AML-193 (cell line): ENCODE measurements around the gene DDT.
"Not testable (repeated sequence)": the region's sequence is repeated elsewhere in the genome, so short reads cannot be mapped to it uniquely, and the experiment has no call there.

Experiments
- DNase-seq, 2 experiments: peaks; one replicate each; lab custom pipeline; 2025; lab: John Stamatoyannopoulos, UW

Gene DDT

DNA sequence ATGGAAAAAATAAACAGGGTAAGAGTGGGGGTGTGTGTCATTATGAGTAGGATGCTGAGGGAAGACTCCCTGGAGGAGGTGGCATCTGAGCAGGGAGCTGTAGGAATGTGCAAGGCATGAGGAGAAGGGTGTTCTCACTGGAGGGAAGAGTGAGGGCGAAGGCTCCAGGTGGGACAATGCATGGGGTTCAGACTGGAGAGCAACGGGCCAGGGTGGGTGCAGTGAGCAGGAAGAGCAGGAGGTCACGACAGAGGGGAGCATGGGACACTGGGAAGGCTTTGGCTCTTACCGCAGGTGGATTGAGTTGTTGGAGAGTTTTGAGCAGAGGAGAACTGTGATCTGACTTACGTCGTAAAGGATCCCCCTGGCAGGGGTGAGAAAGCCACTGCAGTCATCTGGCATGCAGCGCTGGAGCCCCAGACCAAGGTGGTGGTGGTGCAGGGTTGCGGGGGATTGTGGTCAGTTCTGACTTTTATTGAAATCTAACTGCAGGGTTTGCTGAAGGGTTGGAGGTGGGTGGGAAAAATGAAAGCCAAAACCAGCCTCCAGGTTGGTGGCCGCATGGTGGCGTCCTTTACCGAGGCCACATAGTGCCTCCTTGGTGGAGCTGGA is 21.3 kb downstream of the DDT start:
- DNase-seq: not testable (repeated sequence)

DNA sequence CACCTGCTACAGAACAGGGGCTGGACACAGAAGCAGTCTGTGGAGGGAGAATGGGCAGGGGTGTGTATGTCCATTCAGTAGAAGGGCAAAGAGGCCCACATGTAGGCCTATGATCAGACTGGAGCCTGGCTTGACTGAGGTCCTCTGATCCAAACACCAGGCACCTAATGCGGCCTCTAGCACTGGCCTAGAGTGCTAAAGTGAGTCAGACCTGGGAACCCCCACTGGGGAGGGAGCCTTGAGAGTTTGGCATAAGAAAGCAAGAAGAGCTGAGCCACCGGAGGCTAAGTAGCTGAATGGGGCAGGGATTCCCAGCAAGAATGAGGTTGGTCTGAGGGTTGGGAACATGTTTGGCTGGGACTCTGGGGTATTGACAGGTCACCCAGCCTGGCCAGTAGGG is 22.9 kb downstream of the DDT start:
- not testable (repeated sequence) for DNase-seq

GRCh38 chr22:23949764-23950163 is 24.5 kb downstream of the DDT start:
- not testable (repeated sequence) for DNase-seq

DNA sequence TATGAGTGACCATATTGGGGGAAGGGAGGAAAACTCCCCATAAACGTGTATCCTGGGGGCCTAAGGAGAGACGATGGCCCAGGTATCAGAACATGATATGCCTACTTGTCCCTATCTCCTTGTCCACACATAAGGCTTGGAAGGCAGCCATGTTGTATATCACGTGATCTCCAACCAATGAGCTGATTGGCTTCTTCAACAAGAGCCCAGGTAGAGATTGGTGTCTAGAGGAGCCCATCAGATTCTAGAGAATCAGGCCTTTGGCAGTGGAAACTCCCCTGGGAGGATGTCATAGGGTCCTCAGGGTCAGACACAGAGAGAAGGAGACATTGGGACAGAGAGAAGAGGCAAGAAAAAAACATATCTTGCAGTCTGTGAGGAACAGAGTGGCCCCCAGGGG is 26.9 kb downstream of the DDT start:
- not testable (repeated sequence) for DNase-seq

DNA sequence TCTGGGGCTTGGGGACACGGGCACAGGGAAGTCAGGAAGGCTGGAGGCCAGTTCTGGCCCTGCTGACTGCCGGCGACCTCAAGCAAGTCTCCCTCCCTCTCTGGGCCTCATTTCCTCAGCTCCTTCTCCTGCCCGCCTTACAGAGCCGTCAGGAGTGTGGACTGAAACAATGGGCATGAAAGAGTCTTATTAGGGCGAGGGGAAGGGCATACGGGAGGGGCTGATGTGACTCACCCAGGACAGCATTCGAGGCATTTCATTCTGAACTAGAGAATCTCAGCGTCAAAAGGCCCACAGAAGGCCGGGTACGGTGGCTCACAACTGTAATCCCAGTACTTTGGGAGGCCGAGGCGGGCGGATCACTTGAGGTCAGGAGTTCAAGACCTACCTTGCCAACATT is 34.1 kb downstream of the DDT start:
- not testable (repeated sequence) for DNase-seq

DNA sequence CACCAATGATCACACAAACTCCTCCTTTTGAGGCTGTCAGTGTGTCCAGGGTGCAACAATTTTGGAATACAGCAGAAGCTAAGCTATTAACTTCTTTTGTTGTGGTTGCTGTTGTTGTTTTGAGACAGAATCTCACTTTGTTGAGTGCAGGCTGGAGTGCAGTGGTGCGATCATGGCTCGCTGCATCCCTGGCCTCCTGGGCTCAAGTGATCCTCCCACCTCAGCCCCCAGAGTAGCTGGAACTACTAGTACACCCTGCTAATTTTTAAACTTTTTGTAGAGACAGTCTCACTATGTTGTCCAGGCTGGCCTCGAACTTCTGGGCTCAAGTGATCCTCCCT is 35.3 kb downstream of the DDT start:
- DNase-seq: no peak

DNA sequence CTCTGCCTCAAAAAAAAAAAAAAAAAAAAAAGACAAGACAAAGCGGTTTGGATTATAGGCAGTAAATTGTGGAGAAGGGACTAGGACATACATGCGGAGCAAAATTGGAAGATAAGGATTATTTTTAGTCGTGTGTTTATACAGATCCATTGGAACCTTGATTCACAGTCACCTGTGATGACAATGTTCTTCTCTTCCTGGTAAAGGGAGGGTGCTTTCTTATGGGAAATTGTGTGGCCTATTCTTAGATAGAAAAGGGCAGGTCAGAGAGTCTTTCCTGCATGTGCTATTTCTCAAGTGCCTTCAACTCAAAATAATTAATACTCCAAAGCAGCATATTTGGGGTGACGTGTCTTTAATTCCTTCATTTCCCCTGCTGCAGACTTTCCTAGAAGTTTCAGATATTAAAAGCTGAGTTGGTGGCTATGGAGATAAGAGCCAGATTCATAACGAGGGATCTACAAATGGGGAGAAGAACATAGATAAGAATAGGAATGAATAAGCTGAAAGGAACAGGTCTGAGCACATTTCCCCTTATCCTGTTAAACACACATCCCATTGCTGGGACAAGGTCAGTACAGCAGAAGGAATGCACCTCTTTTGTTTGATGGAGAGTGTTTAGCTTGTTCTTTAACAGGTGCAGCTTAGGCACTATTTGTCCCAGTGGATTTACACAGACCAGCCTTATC is 35.8 kb downstream of the DDT start:
- no peak for DNase-seq

DNA sequence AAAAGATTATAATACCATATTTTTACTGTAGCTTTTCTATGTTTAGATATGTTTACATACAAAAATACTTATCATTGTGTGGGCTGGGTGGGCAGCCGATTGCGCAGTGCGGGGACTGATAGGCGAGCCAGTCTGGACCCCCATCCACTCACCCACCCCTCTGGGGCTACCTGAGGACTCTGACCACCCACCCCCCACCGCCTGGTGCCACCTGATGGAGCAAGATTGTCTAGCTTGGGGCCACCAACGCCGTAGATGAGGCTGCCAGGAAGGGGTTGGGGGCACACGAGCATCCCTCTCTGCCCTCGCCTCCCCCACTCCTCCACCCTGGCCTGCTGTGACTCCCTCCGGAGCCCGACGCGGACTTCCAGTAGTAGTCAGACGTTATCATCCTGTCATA is 47.7 kb downstream of the DDT start:
- no peak for DNase-seq

- DNase-seq: no peak
These were observed 49.1 kb downstream of the DDT start for GRCh38 chr22:23925020-23925606.

GRCh38 chr22:23922921-23923320 is 51.3 kb downstream of the DDT start:
- DNase-seq: no peak

DNA sequence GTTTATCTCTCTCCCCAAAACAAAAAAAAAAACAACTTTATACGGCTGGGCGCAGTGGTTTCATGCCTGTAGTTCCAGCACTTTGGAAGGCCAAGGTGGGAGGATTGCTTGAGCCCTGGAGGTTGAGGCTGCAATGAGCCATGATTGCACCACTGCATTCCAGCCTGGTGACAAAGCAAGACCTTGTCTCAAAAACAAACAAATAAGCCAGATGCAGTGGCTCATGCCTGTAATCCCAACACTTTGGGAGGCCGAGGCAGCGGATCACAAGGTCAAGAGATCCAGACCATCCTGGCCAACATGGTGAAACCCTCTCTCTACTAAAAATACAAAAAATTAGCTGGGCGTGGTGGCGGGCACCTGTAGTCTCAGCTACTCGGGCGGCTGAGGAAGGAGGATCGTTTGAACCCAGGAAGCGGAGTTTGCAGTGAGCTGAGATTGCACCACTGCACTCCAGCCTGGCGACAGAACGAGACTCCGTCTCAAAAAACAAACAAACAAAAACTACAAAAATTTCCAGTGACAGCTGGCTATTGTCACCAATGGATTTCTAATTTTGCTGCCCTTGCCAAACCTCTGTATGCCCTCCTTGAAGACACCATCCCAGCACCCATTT is 52.5 kb downstream of the DDT start:
- DNase-seq: not testable (repeated sequence)
